Activated naive CD8-positive, alpha-beta T cell treated with anti-CD3 and anti-CD28 coated beads, Interleukin-2, amount 10 ng/mL, durations not matched to agents 7 days and 5 days (primary cell): ENCODE data around the gene METTL9. TPM values are rescaled to one million over a fixed set of nuclear protein-coding genes. Genes with fewer than 3 reads are reported as not detected.
"Not testable (repeated sequence)": the region's sequence is repeated elsewhere in the genome, so short reads cannot be mapped to it uniquely, and the experiment has no call there.

Experiments used
- ATAC-seq: fragments of 150-1000 bp; cut with Tn5 transposase; one replicate; pipeline ENCODE4 v1.10.0; 2021; ENCODE audit warnings: low read depth, moderate library complexity
- POLR2A ChIA-PET: fragments of 350-600 bp; sonication (Branson Sonifier 250); formaldehyde crosslinking; loops from one replicate; lab custom pipeline; 2021; ENCODE audit warnings: antibody characterized with exemption; lab: Charles Lee
- DNase-seq: peaks from one replicate; pipeline ENCODE4 v3.0.0; 2021
- H3K27ac Mint-ChIP-seq: one replicate; pipeline ENCODE4 v1.8.0; 2022; ENCODE audit warnings: mild to moderate bottlenecking, mixed read lengths
- H3K27me3 Mint-ChIP-seq: one replicate; pipeline ENCODE4 v1.8.0; 2022; ENCODE audit warnings: mild to moderate bottlenecking, moderate library complexity, mixed read lengths
- H3K36me3 Mint-ChIP-seq: one replicate; pipeline ENCODE4 v1.8.0; 2021; ENCODE audit warnings: mild to moderate bottlenecking, mixed read lengths
- H3K4me1 Mint-ChIP-seq: one replicate; pipeline ENCODE4 v1.8.0; 2021; ENCODE audit warnings: mixed read lengths
- H3K4me3 Mint-ChIP-seq: one replicate; pipeline ENCODE4 v1.8.0; 2022; ENCODE audit warnings: mild to moderate bottlenecking, moderate library complexity, mixed read lengths
- H3K9me3 Mint-ChIP-seq: one replicate; pipeline ENCODE4 v1.8.0; 2021; ENCODE audit warnings: mixed read lengths
- total RNA-seq, 2 experiments: library from RNA; stranded (reverse); gene quantifications; one replicate each; pipeline ENCODE4 v1.2.3, GENCODE V29; 2021

The METTL9 gene
- total RNA-seq, 2 experiments from 2014 or later, result 95.2 to 95.9 TPM

GRCh38 chr16:21637032-21637968 is 37.9 kb downstream of the METTL9 start:
- Mint-ChIP-seq H3K27ac (no peak overlapping the region), H3K4me3 (no peak overlapping the region), H3K36me3 (peaks cover 10% of the 10 kb centered on the region), H3K9me3 (no peaks in the 10 kb centered on the region), H3K27me3 (no peaks in the 10 kb centered on the region), H3K4me1 (peaks cover 12% of the 10 kb centered on the region)
- ATAC-seq (no peak), DNase-seq (no peak)
- POLR2A ChIA-PET, result interaction anchor here (2.5 kb wide), 1 partner anchor 38 kb away, joined by 9 read pairs; the partner anchor contains the start of gene METTL9

GRCh38 chr16:21638573-21638975 is 39.2 kb downstream of the METTL9 start:
- no peak for DNase-seq
- H3K27me3 Mint-ChIP-seq, result no peaks in the 10 kb centered on the region

GRCh38 chr16:21639493-21639892 is 40.1 kb downstream of the METTL9 start:
- Mint-ChIP-seq H3K4me1 (peaks cover 12% of the 10 kb centered on the region), H3K4me3 (no peak overlapping the region), H3K9me3 (no peaks in the 10 kb centered on the region), H3K27me3 (no peaks in the 10 kb centered on the region), H3K36me3 (peaks cover 8% of the 10 kb centered on the region), H3K27ac (no peak overlapping the region)
- POLR2A ChIA-PET, result interaction anchor here (1.3 to 2.5 kb wide), 2 partner anchors 41 to 52 kb away, joined by 3 to 9 read pairs; partner anchors contain the start of gene METTL9
- DNase-seq (no peak), ATAC-seq (no peak)

More at GRCh38 chr16:21638573-21638975, 39.2 kb downstream of the METTL9 start:
- Mint-ChIP-seq H3K9me3 (no peaks in the 10 kb centered on the region), H3K4me1 (peaks cover 12% of the 10 kb centered on the region), H3K4me3 (peak overlapping the region; percentile 35), H3K36me3 (peaks cover 10% of the 10 kb centered on the region), H3K27ac (peak overlapping the region; percentile 84)
- POLR2A ChIA-PET, result interaction anchor here (1.3 to 2.5 kb wide), 2 partner anchors 40 to 52 kb away, joined by 3 to 9 read pairs; partner anchors contain the start of gene METTL9
- ATAC-seq, result peak; percentile 64

GRCh38 chr16:21641916-21642315 is 42.5 kb downstream of the METTL9 start:
- POLR2A ChIA-PET, result interaction anchor here (0.7 to 1.9 kb wide), 2 partner anchors 21 to 43 kb away, joined by 3 to 4 read pairs; partner anchors contain the start of gene METTL9
- Mint-ChIP-seq H3K9me3 (no peaks in the 10 kb centered on the region), H3K27me3 (no peaks in the 10 kb centered on the region), H3K27ac (no peak overlapping the region), H3K36me3 (no peaks in the 10 kb centered on the region), H3K4me3 (no peak overlapping the region), H3K4me1 (peaks cover 35% of the 10 kb centered on the region)
- ATAC-seq, result no peak
- DNase-seq, result no peak

- no peak overlapping the region for H3K4me3 Mint-ChIP-seq
- no peaks in the 10 kb centered on the region for H3K27me3 Mint-ChIP-seq
- peaks cover 42% of the 10 kb centered on the region for H3K4me1 Mint-ChIP-seq
- H3K36me3 Mint-ChIP-seq, result no peaks in the 10 kb centered on the region
- no peaks in the 10 kb centered on the region for H3K9me3 Mint-ChIP-seq
- DNase-seq (no peak), ATAC-seq (no peak)
- POLR2A ChIA-PET, result no interaction called here
- H3K27ac Mint-ChIP-seq, result no peak overlapping the region
These were observed 43.5 kb downstream of the METTL9 start for GRCh38 chr16:21642861-21643260.

- POLR2A ChIA-PET, result interaction anchor here (3.2 kb wide), 1 partner anchor 45 kb away, joined by 13 read pairs; the partner anchor contains the start of gene METTL9
- ATAC-seq, result no peak
- Mint-ChIP-seq H3K36me3 (peaks cover 2% of the 10 kb centered on the region), H3K27ac (peak overlapping the region; percentile 16), H3K9me3 (no peaks in the 10 kb centered on the region), H3K27me3 (no peaks in the 10 kb centered on the region), H3K4me1 (peaks cover 44% of the 10 kb centered on the region), H3K4me3 (no peak overlapping the region)
- no peak for DNase-seq
These were observed 44.4 kb downstream of the METTL9 start for GRCh38 chr16:21643785-21644184.

- POLR2A ChIA-PET, result interaction anchor here (1.5 to 3.2 kb wide), 3 partner anchors 13 to 46 kb away, joined by 4 to 13 read pairs (median 5); partner anchors contain the start of gene METTL9
- DNase-seq (no peak), ATAC-seq (no peak)
- Mint-ChIP-seq H3K4me3 (peak overlapping the region; percentile 71), H3K9me3 (no peaks in the 10 kb centered on the region), H3K27me3 (no peaks in the 10 kb centered on the region), H3K36me3 (peaks cover 2% of the 10 kb centered on the region), H3K27ac (peak overlapping the region; percentile 95), H3K4me1 (peaks cover 43% of the 10 kb centered on the region)
These were observed 45.3 kb downstream of the METTL9 start for GRCh38 chr16:21644674-21645073.

GRCh38 chr16:21645261-21645721 is 45.9 kb downstream of the METTL9 start:
- peaks cover 2% of the 10 kb centered on the region for H3K36me3 Mint-ChIP-seq
- H3K9me3 Mint-ChIP-seq, result no peaks in the 10 kb centered on the region
- peaks cover 43% of the 10 kb centered on the region for H3K4me1 Mint-ChIP-seq
- DNase-seq (peak; percentile 46), ATAC-seq (peak; percentile 43)
- H3K4me3 Mint-ChIP-seq, result peak overlapping the region; percentile 71
- no peaks in the 10 kb centered on the region for H3K27me3 Mint-ChIP-seq
- peak overlapping the region; percentile 95 for H3K27ac Mint-ChIP-seq
- POLR2A ChIA-PET, result interaction anchor here (0.6 to 3.2 kb wide), 4 partner anchors 9 to 46 kb away, joined by 3 to 13 read pairs (median 4); partner anchors contain the start of gene METTL9

- no peaks in the 10 kb centered on the region for H3K27me3 Mint-ChIP-seq
- H3K4me3 Mint-ChIP-seq, result peak overlapping the region; percentile 71
- peaks cover 2% of the 10 kb centered on the region for H3K36me3 Mint-ChIP-seq
- no peak for ATAC-seq
- no peaks in the 10 kb centered on the region for H3K9me3 Mint-ChIP-seq
- DNase-seq, result no peak
- H3K4me1 Mint-ChIP-seq, result peaks cover 39% of the 10 kb centered on the region
- peak overlapping the region; percentile 95 for H3K27ac Mint-ChIP-seq
- POLR2A ChIA-PET, result interaction anchor here (1.4 to 3.2 kb wide), 3 partner anchors 46 to 126 kb away, joined by 4 to 13 read pairs (median 5); partner anchors contain the start of gene METTL9
These were observed 46.7 kb downstream of the METTL9 start for GRCh38 chr16:21646091-21646490.

GRCh38 chr16:21646721-21647561 is 47.6 kb downstream of the METTL9 start:
- POLR2A ChIA-PET, result interaction anchor here (1.4 to 3.2 kb wide), 2 partner anchors 48 to 127 kb away, joined by 4 to 13 read pairs; partner anchors contain the start of gene METTL9
- DNase-seq (peak; percentile 72), ATAC-seq (peak; percentile 91)
- H3K27ac Mint-ChIP-seq, result peak overlapping the region; percentile 95
- peaks cover 2% of the 10 kb centered on the region for H3K36me3 Mint-ChIP-seq
- H3K9me3 Mint-ChIP-seq, result no peaks in the 10 kb centered on the region
- no peaks in the 10 kb centered on the region for H3K27me3 Mint-ChIP-seq
- H3K4me3 Mint-ChIP-seq, result peak overlapping the region; percentile 71
- peaks cover 39% of the 10 kb centered on the region for H3K4me1 Mint-ChIP-seq

GRCh38 chr16:21647562-21648164 is 48.3 kb downstream of the METTL9 start:
- H3K36me3 Mint-ChIP-seq, result peaks cover 3% of the 10 kb centered on the region
- no peaks in the 10 kb centered on the region for H3K27me3 Mint-ChIP-seq
- POLR2A ChIA-PET, result interaction anchor here (0.5 kb wide), 1 partner anchor 246 kb away, joined by 3 read pairs; no protein-coding TSS in a partner anchor
- DNase-seq (no peak), ATAC-seq (peak; percentile 4)
- H3K4me1 Mint-ChIP-seq, result peaks cover 41% of the 10 kb centered on the region
- H3K27ac Mint-ChIP-seq, result peak overlapping the region; percentile 95
- H3K9me3 Mint-ChIP-seq, result no peaks in the 10 kb centered on the region
- peak overlapping the region; percentile 25 for H3K4me3 Mint-ChIP-seq

- H3K4me3 Mint-ChIP-seq, H3K27ac Mint-ChIP-seq, H3K27me3 Mint-ChIP-seq, ATAC-seq, H3K9me3 Mint-ChIP-seq, POLR2A ChIA-PET, DNase-seq: not testable (repeated sequence)
- peaks cover 11% of the 10 kb centered on the region for H3K36me3 Mint-ChIP-seq
- H3K4me1 Mint-ChIP-seq, result peaks cover 39% of the 10 kb centered on the region
These were observed 50.5 kb downstream of the METTL9 start for GRCh38 chr16:21649826-21650406.
